OCI-LY7 (cell line): ENCODE data around the gene SERF2. TPM values are rescaled to one million over a fixed set of nuclear protein-coding genes. Genes with fewer than 3 reads are reported as not detected.
"Not testable (repeated sequence)": the region's sequence is repeated elsewhere in the genome, so short reads cannot be mapped to it uniquely, and the experiment has no call there.

Experiments used
- BruUV-seq: library from RNA; stranded (reverse); fragments of 400-500 nt; replicated peaks from 2 replicates; lab custom pipeline; 2021; lab: Mats Ljungman, UMichigan
- CTCF ChIA-PET: fragments of 300-600 bp; sonication (Branson Sonifier 250); formaldehyde crosslinking; loops from one replicate; lab custom pipeline; 2022; ENCODE audit warnings: antibody characterized with exemption; ENCODE audit not compliant: unreplicated experiment; lab: Charles Lee
- POLR2A ChIA-PET: fragments of 300-600 bp; sonication (Branson Sonifier 250); formaldehyde crosslinking; loops from one replicate; lab custom pipeline; 2022; ENCODE audit warnings: antibody characterized with exemption; lab: Charles Lee
- DNase-seq: peaks from one replicate; pipeline ENCODE4 v3.0.0-alpha.2; 2015; ENCODE audit warnings: low spot score
- H2AFZ ChIP-seq: fragments of 200-600 bp; sonication (generic), shearing (Covaris generic); 2 replicates; pipeline ENCODE4 v1.6.1; 2014; ENCODE audit warnings: mild to moderate bottlenecking, antibody characterized with exemption, low read length, moderate library complexity
- H3K27ac ChIP-seq: fragments of 200-600 bp; sonication (generic); 2 replicates; pipeline ENCODE4 v1.5.1; 2014; ENCODE audit warnings: mixed run types, low read depth, mild to moderate bottlenecking, moderate library complexity, low read length, inconsistent platforms; ENCODE audit not compliant: poor library complexity, severe bottlenecking
- H3K36me3 ChIP-seq: fragments of 200-600 bp; sonication (generic); 2 replicates; pipeline ENCODE4 v1.6.1; 2014; ENCODE audit warnings: mild to moderate bottlenecking, antibody characterized with exemption, low read length, moderate library complexity, mixed read lengths; ENCODE audit not compliant: insufficient read depth
- H3K4me1 ChIP-seq: fragments of 200-600 bp; sonication (generic); 2 replicates; pipeline ENCODE4 v1.5.1; 2014; ENCODE audit warnings: mild to moderate bottlenecking, low read length; ENCODE audit not compliant: insufficient read depth, poor library complexity, severe bottlenecking
- H3K4me2 ChIP-seq: fragments of 200-600 bp; sonication (generic); 2 replicates; pipeline ENCODE4 v1.6.1; 2014; ENCODE audit warnings: mild to moderate bottlenecking, low read length
- H3K4me3 ChIP-seq: fragments of 200-600 bp; sonication (generic); 2 replicates; pipeline ENCODE4 v1.5.1; 2014; ENCODE audit warnings: mild to moderate bottlenecking, low read depth, low read length; ENCODE audit not compliant: poor library complexity, severe bottlenecking
- H3K79me2 ChIP-seq: fragments of 200-600 bp; sonication (generic); 2 replicates; pipeline ENCODE4 v1.6.1; 2016; ENCODE audit warnings: low read depth, mild to moderate bottlenecking, low read length, moderate library complexity, mixed read lengths; ENCODE audit not compliant: insufficient read depth
- H3K9me2 ChIP-seq: fragments of 200-600 bp; sonication (generic); 2 replicates; pipeline ENCODE4 v1.6.1; 2016; ENCODE audit warnings: mild to moderate bottlenecking, low read length, mixed read lengths; ENCODE audit not compliant: insufficient read depth
- H3K9me3 ChIP-seq: fragments of 200-600 bp; sonication (generic); 2 replicates; pipeline ENCODE4 v1.6.1; 2014; ENCODE audit warnings: mild to moderate bottlenecking, mixed run types, low read length, mixed read lengths
- H4K20me1 ChIP-seq: fragments of 200-600 bp; sonication (generic); 2 replicates; pipeline ENCODE4 v1.6.1; 2014; ENCODE audit warnings: mild to moderate bottlenecking, antibody characterized with exemption, low read length, moderate library complexity, mixed read lengths; ENCODE audit not compliant: insufficient read depth
- CTCF ChIP-seq: fragments of 200-600 bp; sonication (generic); conservative IDR thresholded peaks from 2 replicates; pipeline ENCODE4 v1.5.1; 2014; ENCODE audit warnings: mild to moderate bottlenecking, antibody characterized with exemption, low read length, moderate library complexity, mixed read lengths
- EZH2phosphoT487 ChIP-seq: fragments of 200-600 bp; sonication (generic); IDR thresholded peaks from 2 replicates; pipeline ENCODE4 v1.6.1; 2018; ENCODE audit warnings: low read depth, borderline replicate concordance, mild to moderate bottlenecking, mixed run types, antibody characterized with exemption, low read length, moderate library complexity, mixed read lengths
- intact Hi-C: fragments of 100-400 bp; cut with micrococcal nuclease; formaldehyde crosslinking; loops from one replicate; pipeline ENCODE4 v1.10.0; 2022; ENCODE audit not compliant: unreplicated experiment
- total RNA-seq, 2 experiments: library from RNA; depleted of rRNA in 1 of 2; stranded (reverse); fragments of >200 nt in 1 of 2; shearing (Covaris generic) in 1 of 2; gene quantifications; 2 replicates each; pipeline ENCODE4 v1.2.3, GENCODE V29; 2014 to 2022

Gene SERF2
- total RNA-seq, 2 experiments from 2014 or later = 581 to 1,370 TPM

- DNase-seq = peak; percentile 95
- H3K27ac ChIP-seq = peak within 1 kb of the TSS; percentile 86
- peaks cover 95% of the 10 kb centered on the region for H3K79me2 ChIP-seq
- peak within 1 kb of the TSS; percentile 95 for H3K4me3 ChIP-seq
- intact Hi-C loops = no loop called here
- peak within 1 kb of the TSS; percentile 82 for H3K4me2 ChIP-seq
- peaks cover 53% of the 10 kb centered on the region for H3K4me1 ChIP-seq
- peaks cover 7% of the 10 kb centered on the region for H4K20me1 ChIP-seq
- H3K9me2 ChIP-seq = no peaks in the 10 kb centered on the region
- TF ChIP-seq EZH2phosphoT487 (no peak), CTCF (no peak)
- H2AFZ ChIP-seq = peak within 1 kb of the TSS; percentile 34; the same call in 1 of the 2 replicates
- H3K9me3 ChIP-seq = no peaks in the 10 kb centered on the region; the same call in 1 of the 2 replicates
- no TSS peak for BruUV-seq
- CTCF ChIA-PET = no interaction called here
- peaks cover 54% of the 10 kb centered on the region for H3K36me3 ChIP-seq
- POLR2A ChIA-PET = interaction anchor here (0.5 to 9.7 kb wide), 9 partner anchors 16 to 52 kb away, joined by 3 to 150 read pairs (median 5); partner anchors contain the start of genes ELL3 and SERF2
These were observed 34.6 kb downstream of the SERF2 start, which contains the start of gene WDR76 for GRCh38 chr15:43826508-43827341. Gene WDR76 (plus strand): TSS chr15:43827002. CDS start chr15:43827033, 31 bp downstream.

GRCh38 chr15:43828061-43828657 is 36.0 kb downstream of the SERF2 start:
- Histone ChIP-seq H3K79me2 (peaks cover 95% of the 10 kb centered on the region), H3K36me3 (peaks cover 61% of the 10 kb centered on the region), H4K20me1 (peaks cover 11% of the 10 kb centered on the region), H3K4me3 (peak overlapping the region; percentile 95), H3K4me2 (peak overlapping the region; percentile 82), H3K9me3 (no peaks in the 10 kb centered on the region; the same call in 1 of the 2 replicates), H2AFZ (no peak overlapping the region), H3K9me2 (no peaks in the 10 kb centered on the region), H3K4me1 (peaks cover 57% of the 10 kb centered on the region), H3K27ac (peak overlapping the region; percentile 86)
- peak; percentile 64 for DNase-seq
- ChIA-PET POLR2A (interaction anchor here (0.9 to 9.7 kb wide), 9 partner anchors 9 to 53 kb away, joined by 3 to 150 read pairs (median 5); partner anchors contain the start of genes ELL3 and SERF2), CTCF (interaction anchor here (0.5 to 1.3 kb wide), 2 partner anchors 19 to 51 kb away, joined by 3 read pairs; partner anchors contain the start of gene ELL3)
- BruUV-seq = TSS peak; percentile 67
- no peak for TF ChIP-seq EZH2phosphoT487
- no peak for TF ChIP-seq CTCF
- intact Hi-C loops = loop anchor here (1.0 to 2.0 kb wide), 2 partner anchors 19 to 52 kb away; partner anchors contain the start of gene ELL3

GRCh38 chr15:43829951-43830540 is 37.9 kb downstream of the SERF2 start:
- H2AFZ ChIP-seq, CTCF ChIA-PET, H3K9me2 ChIP-seq, BruUV-seq, H3K9me3 ChIP-seq, DNase-seq: not testable (repeated sequence)
- Histone ChIP-seq H3K4me3 (peak overlapping the region; percentile 95), H4K20me1 (peaks cover 11% of the 10 kb centered on the region), H3K4me1 (peaks cover 51% of the 10 kb centered on the region), H3K36me3 (peaks cover 79% of the 10 kb centered on the region), H3K79me2 (peaks cover 100% of the 10 kb centered on the region), H3K4me2 (peak overlapping the region; percentile 82), H3K27ac (peak overlapping the region; percentile 86)
- POLR2A ChIA-PET = interaction anchor here (0.7 to 9.7 kb wide), 3 partner anchors 8 to 40 kb away, joined by 3 to 150 read pairs (median 12); no protein-coding TSS in a partner anchor
- intact Hi-C loops = loop anchor here (2.0 kb wide), 1 partner anchor 21 kb away; no protein-coding TSS in a partner anchor

- CTCF ChIA-PET, H3K9me2 ChIP-seq, BruUV-seq, intact Hi-C loops, H3K9me3 ChIP-seq, H2AFZ ChIP-seq: not testable (repeated sequence)
- Histone ChIP-seq H3K4me1 (peaks cover 44% of the 10 kb centered on the region), H3K79me2 (peaks cover 100% of the 10 kb centered on the region), H3K4me3 (peak overlapping the region; percentile 95), H3K4me2 (peak overlapping the region; percentile 82), H3K27ac (peak overlapping the region; percentile 86), H3K36me3 (peaks cover 87% of the 10 kb centered on the region), H4K20me1 (peaks cover 12% of the 10 kb centered on the region)
- POLR2A ChIA-PET = interaction anchor here (0.7 to 2.4 kb wide), 9 partner anchors 8 to 60 kb away, joined by 4 to 15 read pairs (median 6); partner anchors contain the start of gene ELL3
- DNase-seq = peak; percentile 54
These were observed 38.7 kb downstream of the SERF2 start for GRCh38 chr15:43830691-43831275.
